Stimulated activated CD8-positive, alpha-beta memory T cell treated with anti-CD3 and anti-CD28 coated beads, Interleukin-7, amount 100 ng/mL, for 48 hours (primary cell): ENCODE measurements around the gene KLK14.

Experiments
- DNase-seq, 2 donors: peaks; one replicate each; pipeline ENCODE4 v3.0.0-alpha.2; 2020; ENCODE audit warnings: low read depth in 1 of 2; ENCODE audit errors: extremely low read depth in 1 of 2

The KLK14 gene

GRCh38 chr19:51086153-51086850 is 3.6 kb upstream of the KLK14 start:
- DNase-seq = no peak

DNA sequence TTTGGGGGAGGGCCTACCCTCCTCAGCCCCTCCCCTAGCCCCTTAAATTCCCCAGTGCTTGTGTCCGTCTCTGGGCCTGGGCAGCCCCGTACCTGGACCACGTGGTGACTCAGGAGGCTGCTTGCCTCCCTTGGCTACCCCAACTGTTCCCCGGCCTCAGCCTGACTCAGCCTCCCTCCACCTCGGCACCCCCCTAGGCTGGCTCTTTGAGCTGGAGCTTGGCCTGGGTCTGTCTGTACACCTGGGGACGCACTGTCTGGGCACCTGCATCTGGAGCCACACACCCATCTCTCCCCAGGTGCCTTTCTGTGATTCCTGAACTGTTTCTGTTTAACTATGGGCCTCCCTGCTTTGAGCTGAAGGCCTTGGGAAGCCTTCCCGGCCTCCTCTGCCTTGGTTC is 1.8 kb upstream of the KLK14 start:
- DNase-seq = no peak

DNA sequence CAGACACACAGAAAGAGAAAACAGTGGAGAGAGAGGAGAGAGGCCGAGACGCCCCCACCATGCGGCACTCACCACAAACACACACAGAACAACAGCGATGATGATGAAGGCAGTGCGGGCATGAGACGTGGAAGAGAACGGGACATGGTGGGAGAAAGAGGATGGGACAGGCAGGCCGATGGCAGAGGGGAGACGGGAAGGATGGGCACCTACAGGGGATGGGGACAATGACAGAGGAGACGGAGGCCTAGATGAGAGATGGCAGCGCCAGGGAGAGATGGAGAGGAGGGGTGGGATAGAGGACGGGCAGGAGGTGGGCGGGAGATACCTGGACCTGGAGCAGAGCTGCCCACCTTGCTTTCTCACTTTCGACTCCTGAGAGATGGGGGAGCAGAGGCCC is 1.1 kb upstream of the KLK14 start:
- DNase-seq = no peak

- DNase-seq = no peak
Observed at GRCh38 chr19:51083181-51083580, 494 bp upstream of the KLK14 start.

DNA sequence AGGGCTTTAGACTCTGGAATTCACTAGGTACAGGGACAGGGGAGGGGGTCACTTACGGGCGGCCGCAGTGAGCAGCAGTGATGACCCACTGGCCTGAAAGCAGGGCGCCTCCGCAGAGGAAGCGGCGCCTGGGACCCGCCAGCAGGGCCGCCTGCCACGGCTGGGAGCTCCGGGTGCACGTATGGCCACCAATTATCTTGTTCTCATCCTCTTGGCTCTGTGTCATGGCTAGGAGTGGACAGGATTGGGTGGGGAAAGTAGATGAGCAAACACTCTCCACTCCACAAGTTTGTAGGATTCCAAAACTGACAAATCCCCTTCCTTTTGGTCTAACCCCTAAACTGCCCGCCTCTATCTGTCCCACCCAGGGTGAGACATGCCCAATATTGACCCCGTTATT is 1.2 kb downstream of the KLK14 start:
- DNase-seq = no peak

GRCh38 chr19:51079481-51080110 is 3.1 kb downstream of the KLK14 start:
- DNase-seq = no peak

GRCh38 chr19:51078731-51079130 is 4.0 kb downstream of the KLK14 start:
- no peak for DNase-seq

- no peak for DNase-seq
Observed at GRCh38 chr19:51078104-51078503, 4.6 kb downstream of the KLK14 start.

DNA sequence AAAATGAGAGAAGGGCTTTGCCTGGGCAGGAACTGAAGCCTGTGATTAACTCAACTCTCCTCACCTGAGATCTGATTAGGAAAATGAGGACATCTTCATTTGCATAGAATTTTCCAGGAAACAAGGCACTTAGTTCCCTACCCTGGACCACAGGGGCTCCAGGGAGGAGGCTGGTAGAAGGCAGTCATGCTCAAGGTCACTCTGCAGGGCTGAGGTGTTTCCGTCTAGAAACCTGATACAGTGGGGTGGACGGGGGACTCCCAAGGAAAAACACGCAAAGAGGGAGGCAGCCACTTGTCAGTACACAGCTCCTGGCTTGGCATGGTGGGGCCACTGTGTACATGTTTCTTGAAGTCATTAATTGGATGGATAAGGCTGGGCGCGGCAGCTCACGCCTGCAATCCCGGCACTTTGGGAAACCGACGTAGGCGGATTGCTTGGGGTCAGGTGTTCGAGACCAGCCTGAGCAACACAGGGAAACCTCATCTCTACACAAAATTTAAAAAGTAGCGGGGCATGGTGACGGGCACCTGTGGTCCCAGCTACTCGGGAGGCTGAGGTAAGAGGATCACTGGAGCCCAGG is 6.0 kb downstream of the KLK14 start:
- no peak for DNase-seq

- no peak for DNase-seq
Observed at GRCh38 chr19:51075998-51076397, 6.7 kb downstream of the KLK14 start.

DNA sequence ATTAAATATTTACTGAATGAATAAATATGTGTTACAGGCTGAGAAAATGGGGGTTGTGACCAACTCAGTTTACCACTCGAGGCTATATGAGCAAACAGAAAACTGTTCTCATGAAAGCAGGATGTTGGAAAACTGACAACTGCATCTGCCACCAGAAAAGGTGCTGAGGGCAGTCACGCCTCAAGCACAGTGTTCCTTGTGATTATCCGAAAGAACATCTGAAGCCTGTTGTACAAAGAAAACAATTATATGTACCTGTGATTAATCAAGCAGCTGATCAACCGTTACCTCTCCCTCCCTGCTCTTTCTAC is 11.6 kb downstream of the KLK14 start:
- DNase-seq = no peak

DNA sequence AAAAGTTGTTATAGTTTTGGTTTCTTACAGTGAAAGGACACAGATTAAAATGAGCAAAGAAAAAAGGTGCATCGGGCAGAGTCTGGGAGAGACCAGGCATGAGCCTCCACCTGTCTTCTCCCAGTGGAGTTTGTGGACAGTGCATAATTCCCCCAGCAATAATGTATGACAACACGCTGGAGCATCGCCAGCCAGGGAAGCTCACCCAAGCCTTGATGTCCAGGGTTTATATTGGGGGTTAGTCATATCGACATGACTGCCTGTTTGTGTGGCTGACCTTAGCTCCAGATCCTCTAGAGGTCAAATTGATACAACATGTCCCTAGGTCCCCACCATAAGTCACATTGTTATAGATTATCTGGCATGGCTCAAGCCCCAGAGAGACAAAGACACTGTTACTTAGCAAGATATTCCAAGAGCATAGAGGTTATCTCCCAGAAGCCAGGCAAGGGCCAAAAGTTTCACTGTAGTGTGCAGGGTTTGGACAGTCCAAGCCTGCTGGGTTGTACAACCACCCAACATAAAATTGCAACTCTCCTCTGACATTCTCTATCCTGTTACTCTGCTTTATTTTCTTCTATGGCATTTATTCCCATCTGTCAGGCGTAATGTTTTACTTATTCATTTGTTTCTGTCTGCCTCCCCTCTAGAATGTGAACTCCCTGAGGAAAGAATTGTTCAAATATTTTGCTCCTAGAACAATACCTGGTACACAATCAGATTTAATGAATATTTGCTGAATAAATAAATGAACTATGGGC is 12.2 kb downstream of the KLK14 start:
- DNase-seq = no peak

- no peak for DNase-seq
Observed at GRCh38 chr19:51066393-51067186, 16.1 kb downstream of the KLK14 start.

DNA sequence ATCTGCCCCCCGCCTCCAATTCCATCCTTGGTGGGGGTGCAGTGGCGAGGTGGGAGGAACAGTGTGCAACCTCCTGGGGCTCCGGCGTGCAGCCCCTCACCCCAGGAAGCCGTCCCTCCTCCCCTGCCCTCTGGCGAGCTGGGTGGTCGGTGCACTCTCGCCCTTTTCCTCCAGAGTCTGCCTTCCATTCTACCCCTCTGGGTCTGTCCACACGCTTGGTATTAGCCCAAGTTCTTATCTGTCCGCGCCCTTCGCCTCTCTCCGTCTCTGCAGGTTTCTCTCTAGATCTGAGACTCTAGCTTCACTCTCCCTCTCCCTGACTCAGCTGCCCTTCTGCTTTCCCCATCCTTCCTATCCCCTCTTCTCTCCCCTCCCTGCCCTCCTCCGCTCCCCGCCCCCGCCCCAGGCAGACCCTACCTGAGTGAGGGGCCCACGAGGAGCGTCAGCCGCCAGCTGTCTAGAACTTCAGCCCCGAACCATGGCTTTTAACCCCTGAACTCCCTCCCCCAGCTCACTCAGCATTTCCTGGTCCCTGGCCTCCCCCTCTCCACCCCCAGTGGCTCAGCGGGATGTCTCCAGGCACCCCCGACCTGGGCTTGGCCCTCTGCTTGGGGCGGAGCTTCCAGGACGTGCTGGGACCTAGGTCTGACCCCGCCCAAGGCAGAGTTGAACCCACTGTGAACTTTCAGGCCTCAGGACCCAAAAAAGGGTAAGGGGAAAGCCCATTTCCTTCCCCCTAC is 17.3 kb downstream of the KLK14 start:
- DNase-seq = no peak

DNA sequence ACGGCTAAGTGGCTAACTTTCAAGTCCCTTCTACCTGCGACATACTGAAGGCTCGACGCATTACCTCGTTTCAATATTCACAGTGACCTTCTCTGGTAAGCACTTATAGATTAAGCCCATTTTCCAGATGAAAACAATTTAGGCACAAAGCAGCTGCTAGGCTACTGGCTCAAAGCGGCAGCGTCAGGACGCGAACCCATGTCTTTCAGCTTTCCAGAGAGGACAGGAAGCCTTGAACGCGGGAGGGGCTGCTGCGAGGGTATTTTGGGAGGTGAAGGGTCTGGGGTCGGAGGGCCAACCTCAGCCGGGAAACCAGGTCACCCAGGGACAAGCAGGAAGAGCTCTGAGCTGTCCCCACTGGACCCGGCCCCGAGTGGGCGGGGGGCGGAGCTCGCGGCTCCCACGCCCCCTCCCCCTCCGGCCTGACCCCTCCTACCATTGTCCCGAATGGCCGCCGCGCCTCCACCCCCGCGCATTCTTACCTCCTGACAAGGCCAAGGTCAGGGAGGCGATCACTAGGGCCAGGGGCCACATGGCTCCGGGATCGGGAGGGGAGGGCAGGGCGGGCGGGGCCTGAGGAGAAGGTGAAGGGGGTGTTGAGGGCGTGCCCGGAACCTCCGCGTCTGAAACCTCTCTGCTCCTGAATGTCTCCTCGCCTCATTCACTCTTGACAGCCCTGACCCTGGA is 18.0 kb downstream of the KLK14 start, which contains the start of gene KLK13:
TSS of gene KLK13 (minus strand) at position 559 of the 687 bp plus-strand sequence. CDS start at position 534, 25 bp downstream.
- no peak for DNase-seq

DNA sequence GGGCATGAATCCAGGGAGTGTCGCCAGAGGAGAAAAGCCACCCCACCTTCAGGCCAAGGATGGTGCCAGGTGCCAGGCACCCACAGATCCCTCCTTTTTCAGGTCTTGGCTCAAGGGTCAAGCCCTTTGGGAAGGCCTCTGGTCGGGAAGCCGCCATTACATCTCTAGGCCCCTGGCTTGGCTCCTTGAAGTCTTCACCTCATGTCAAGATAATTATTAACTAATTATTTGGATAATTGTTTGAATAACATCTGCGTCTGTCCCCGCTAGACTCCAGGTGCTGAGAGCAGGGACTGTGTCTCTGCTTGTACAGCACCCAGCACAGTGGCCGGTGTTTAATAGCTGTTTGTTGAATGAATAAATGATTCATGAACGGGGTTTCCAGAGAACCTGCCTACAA is 19.0 kb downstream of the KLK14 start:
- no peak for DNase-seq

GRCh38 chr19:51060973-51061372 is 21.7 kb downstream of the KLK14 start:
- DNase-seq = no peak

- no peak for DNase-seq
Observed at GRCh38 chr19:51060336-51060735, 22.4 kb downstream of the KLK14 start.

DNA sequence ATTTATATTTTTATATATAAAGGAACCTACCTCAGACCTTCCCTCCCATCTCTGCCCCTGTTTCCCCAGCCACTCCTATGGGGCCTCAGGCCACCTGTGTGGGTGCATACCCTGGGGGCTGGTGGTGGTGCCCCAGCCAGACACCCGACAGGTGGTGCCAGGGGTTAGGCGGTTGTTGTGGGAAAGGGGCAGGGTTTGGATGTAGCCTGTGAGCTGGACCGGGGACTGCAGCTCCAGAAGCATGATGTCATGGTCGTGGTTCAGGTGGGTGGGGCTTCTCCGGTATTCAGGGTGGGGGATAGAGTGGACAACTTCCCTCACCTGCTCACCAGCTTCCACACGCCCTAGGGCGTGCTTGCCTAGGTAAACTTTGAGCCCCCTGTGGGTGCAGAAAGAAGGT is 23.0 kb downstream of the KLK14 start:
- no peak for DNase-seq

DNA sequence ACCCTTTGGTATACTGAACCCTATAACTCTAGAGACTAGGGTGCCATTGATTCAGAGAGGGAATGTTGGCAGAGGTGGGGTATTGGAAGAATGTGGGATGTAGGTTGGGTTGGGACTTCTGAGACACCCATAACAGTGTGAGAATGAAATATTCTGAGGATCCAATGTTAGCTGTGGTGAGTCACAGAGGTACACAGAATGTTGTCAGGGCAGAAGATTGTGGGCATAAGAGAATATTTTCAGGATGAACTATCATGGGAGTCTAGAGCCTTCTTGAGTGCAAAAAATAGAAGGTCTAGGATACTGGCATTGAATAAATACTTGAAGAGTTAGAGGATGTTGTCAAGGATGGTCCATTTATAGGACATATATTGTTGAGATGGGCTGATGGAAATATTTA is 26.8 kb downstream of the KLK14 start:
- DNase-seq = no peak
